Measurements from ENCODE around the gene OLFML2A.

OLFML2A gene

DNA sequence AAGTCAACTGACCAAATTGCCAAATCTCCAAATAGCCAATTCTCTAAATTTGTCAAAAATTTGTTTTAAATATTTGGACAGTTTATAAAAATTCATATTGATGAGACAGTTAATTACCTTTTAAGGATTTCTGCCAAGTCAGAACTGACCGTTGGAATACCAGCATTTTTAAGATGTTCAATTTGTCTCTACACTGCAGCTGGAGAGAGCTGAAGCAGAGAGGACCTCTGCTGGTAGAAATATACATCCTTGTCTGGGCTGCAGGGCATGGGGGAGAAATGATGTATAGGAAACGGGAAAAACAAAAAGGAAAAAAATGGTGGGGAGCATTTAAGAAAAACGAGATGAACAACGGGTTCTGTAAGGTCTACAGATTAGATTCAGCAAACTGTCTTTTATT is 22.6 kb upstream of the OLFML2A start:
- TF ChIP-seq, protein P1, sequence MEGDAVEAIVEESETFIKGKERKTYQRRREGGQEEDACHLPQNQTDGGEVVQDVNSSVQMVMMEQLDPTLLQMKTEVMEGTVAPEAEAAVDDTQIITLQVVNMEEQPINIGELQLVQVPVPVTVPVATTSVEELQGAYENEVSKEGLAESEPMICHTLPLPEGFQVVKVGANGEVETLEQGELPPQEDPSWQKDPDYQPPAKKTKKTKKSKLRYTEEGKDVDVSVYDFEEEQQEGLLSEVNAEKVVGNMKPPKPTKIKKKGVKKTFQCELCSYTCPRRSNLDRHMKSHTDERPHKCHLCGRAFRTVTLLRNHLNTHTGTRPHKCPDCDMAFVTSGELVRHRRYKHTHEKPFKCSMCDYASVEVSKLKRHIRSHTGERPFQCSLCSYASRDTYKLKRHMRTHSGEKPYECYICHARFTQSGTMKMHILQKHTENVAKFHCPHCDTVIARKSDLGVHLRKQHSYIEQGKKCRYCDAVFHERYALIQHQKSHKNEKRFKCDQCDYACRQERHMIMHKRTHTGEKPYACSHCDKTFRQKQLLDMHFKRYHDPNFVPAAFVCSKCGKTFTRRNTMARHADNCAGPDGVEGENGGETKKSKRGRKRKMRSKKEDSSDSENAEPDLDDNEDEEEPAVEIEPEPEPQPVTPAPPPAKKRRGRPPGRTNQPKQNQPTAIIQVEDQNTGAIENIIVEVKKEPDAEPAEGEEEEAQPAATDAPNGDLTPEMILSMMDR (IDR thresholded peaks at IDR 0.05; ENCODE audit: borderline replicate concordance, insufficient read depth, low read depth, low read length): peak; percentile 13; the same call in 1 of the 2 replicates
- H3K4me3 ChIP-seq (ENCODE audit: low read depth, low read length): no peak overlapping the region

DNA sequence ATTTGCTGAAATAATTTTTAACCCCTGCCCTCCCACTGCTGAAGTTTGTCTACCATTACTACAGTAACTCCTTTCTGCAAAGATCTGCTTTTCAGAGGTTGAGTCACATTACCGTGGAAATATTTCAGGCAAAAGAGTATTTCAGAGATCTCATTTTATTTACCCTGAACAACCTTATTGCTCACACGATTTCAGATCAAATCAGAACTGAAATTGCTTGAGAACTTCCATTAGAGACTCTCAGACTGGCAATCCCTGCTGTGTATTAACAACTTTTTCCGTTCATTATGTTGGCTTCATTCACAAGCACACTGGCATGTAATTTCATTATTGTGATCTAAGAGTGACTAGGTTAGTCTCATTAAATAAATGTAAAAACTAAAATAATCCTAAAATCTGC is 21.9 kb upstream of the OLFML2A start:
- no peak overlapping the region for H3K4me3 ChIP-seq (ENCODE audit: low read depth, low read length)
- TF ChIP-seq, protein P1 (IDR thresholded peaks at IDR 0.05; ENCODE audit: borderline replicate concordance, insufficient read depth, low read depth, low read length): no peak

DNA sequence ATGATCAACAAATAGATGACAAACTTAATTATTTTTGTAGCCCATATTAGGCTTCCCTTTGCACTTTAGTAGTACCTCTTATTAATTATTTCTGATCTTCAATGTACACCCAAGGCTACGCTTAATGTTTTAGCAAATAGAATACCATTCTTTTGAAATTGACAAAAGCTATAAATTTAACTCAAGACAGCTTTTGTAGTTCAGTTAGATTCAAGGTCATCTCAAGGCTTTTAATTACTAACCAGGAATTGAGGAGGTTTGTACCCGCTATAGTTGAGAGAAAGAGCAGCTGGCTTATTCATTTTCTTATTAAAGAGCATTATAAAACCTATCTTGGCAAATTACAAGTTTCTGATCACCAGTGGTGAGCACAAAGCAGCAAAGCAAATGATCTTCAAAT is 20.9 kb upstream of the OLFML2A start:
- no peak overlapping the region for H3K4me3 ChIP-seq (ENCODE audit: low read depth, low read length)
- TF ChIP-seq, protein P1 (IDR thresholded peaks at IDR 0.05; ENCODE audit: borderline replicate concordance, insufficient read depth, low read depth, low read length): no peak

DNA sequence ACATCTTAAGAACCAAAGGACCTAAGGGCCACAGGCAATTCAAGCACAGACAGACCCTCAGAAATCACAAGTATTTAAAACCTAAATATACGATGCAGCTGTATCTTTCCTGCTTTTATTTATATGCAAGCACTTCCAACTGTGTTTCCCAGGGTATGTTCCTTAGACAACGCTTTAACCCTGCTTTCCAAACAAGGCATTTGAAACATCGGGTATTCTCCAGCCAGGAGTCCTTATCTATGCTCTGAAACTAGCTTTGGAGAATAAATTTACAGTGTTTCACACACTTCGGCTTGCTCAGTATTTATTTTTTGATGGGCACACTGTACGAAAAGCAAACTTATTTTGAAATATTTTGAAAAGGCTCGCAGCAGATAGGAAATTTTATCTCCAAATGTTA is 19.3 kb upstream of the OLFML2A start:
- no peak overlapping the region for H3K4me3 ChIP-seq (ENCODE audit: low read depth, low read length)
- TF ChIP-seq, protein P1 (IDR thresholded peaks at IDR 0.05; ENCODE audit: borderline replicate concordance, insufficient read depth, low read depth, low read length): no peak

DNA sequence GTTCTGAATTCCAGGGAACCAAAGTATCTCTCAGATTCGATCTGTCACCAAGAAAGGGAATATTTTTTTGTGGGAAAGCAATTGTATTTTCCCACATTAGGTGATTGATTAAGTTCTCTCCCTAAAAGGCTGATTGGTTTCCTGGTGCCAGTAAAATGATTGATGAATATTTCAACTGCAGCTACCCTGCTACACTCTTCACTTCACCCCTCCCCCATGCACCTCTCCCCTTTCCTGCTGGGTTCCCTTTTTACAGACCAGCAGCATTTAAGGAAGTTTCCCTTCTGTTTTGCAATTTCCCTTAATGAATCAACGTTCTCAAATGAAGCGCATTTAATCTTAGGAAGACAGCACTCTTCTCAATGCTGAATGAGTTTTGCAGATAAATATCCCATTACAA is 18.9 kb upstream of the OLFML2A start:
- no peak overlapping the region for H3K4me3 ChIP-seq (ENCODE audit: low read depth, low read length)
- TF ChIP-seq, protein P1 (IDR thresholded peaks at IDR 0.05; ENCODE audit: borderline replicate concordance, insufficient read depth, low read depth, low read length): no peak

DNA sequence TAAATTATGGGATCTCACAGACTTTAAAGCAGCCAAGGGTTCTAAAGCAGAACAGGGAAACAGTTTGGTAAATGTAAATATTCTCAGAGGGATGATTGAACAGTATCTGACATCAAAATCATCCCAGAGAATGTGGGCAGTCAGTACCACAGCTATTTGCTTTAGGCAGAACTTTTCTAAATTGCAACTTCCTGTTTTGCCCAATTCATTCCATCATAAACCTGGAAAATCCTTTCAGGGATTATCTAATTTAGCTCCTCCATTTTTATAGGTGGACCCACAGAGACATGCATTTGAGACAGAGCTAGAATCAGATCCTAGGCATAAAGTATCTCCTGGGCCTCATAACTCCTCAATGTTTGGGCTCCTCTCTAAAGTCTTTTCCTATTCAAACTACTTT is 18.2 kb upstream of the OLFML2A start:
- no peak overlapping the region for H3K4me3 ChIP-seq (ENCODE audit: low read depth, low read length)
- TF ChIP-seq, protein P1 (IDR thresholded peaks at IDR 0.05; ENCODE audit: borderline replicate concordance, insufficient read depth, low read depth, low read length): no peak

DNA sequence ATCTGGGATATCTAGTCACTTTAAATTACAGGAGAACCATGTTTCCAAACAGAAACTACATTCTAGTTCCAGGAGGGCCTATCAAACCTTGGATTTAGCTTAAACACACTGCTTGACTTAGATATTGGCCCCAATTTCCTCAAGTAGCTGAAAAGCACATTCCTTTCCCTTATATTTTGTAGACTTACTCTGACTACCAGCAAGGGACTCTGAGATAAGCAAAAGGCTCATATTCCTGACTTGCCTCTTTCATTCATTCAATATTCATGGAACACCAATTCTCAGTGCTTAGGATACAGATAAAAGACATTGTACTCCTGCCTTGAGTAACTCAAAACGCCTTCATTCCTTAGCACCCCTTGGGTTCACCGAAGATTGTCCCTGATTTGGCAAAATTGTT is 17.6 kb upstream of the OLFML2A start:
- no peak overlapping the region for H3K4me3 ChIP-seq (ENCODE audit: low read depth, low read length)
- TF ChIP-seq, protein P1 (IDR thresholded peaks at IDR 0.05; ENCODE audit: borderline replicate concordance, insufficient read depth, low read depth, low read length): no peak
